AG10803 (cell line): Measurements from ENCODE around the gene CTDSP2.

ENCODE experiments used
- DNase-seq: peaks from one replicate; pipeline ENCODE4 v3.0.0; 2010; ENCODE audit warnings: low read depth
- H3K4me3 ChIP-seq: 2 replicates; pipeline ENCODE4 v1.5.1; 2011; ENCODE audit warnings: mild to moderate bottlenecking, low read length, control low read depth
- CTCF ChIP-seq: conservative IDR thresholded peaks from 2 replicates; pipeline ENCODE4 v1.5.1; 2011; ENCODE audit warnings: mild to moderate bottlenecking, low read length, control low read depth, inconsistent platforms

Gene CTDSP2, protein sequence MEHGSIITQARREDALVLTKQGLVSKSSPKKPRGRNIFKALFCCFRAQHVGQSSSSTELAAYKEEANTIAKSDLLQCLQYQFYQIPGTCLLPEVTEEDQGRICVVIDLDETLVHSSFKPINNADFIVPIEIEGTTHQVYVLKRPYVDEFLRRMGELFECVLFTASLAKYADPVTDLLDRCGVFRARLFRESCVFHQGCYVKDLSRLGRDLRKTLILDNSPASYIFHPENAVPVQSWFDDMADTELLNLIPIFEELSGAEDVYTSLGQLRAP

GRCh38 chr12:57846577-57847319 is at the start of gene CTDSP2:
TSS of gene CTDSP2 (minus strand) at chr12:57846729. CDS start at chr12:57846435, 294 bp downstream.
- DNase-seq = peak; percentile 99
- H3K4me3 ChIP-seq = peak within 1 kb of the TSS; percentile 96
- no peak for TF ChIP-seq CTCF

DNA sequence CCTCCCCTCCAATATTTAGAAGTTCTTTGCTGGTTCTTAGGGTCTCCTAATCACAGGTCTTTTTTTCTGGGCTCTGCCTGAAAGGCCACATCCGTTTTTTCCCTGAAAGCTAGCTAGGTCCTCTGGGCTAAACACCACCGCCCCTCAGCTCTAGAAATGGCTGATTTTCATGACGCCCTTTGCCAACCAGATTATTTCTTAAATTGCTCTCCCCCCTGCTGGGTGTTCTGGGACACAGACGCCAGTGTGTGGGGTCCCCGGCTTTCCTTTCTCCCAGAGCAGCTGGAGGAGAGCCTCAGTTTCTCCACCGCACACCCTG is 49.5 kb upstream of the CTDSP2 start:
- 0 out of 2 replicates have a peak, but pooled peaks have one; percentile 24 for TF ChIP-seq CTCF
- DNase-seq = peak; percentile 33
- peak overlapping the region; percentile 57 for H3K4me3 ChIP-seq

DNA sequence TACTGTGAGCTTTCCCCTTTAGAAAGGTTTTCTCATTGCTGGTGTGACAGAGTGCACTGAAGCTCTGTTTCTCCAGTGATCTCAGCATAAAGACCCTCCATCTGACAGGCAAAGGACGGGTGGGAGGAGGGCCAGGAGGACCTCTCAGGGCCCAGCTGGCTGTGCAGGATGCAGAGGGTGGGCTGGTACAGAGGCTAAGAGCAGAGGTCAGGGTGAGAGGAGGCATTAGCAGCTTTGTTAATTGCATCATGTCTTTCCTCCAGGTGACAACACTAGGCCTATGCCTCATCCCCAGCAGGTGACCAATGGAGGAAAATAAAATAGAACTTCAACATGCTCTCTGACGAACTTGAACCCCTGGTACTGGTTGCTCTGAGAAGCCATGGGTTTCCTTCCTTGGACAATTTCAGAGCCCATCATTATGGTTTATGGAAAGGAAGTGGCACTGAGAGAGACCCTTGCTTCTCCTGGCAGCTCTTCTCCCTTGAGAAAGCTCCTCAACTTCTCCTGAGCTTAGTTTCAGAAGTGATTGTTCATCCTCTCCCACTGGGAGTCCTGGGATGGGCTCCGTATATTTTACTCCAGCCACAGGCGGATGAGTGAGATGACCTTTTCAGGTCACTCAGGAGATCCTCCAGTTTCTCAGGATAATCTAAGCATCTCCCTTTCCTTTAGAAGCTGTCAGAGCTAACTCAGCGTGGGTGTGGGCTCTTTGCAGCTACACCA is 49.0 kb upstream of the CTDSP2 start:
- DNase-seq = no peak
- H3K4me3 ChIP-seq = peak overlapping the region; percentile 57
- no peak for TF ChIP-seq CTCF

DNA sequence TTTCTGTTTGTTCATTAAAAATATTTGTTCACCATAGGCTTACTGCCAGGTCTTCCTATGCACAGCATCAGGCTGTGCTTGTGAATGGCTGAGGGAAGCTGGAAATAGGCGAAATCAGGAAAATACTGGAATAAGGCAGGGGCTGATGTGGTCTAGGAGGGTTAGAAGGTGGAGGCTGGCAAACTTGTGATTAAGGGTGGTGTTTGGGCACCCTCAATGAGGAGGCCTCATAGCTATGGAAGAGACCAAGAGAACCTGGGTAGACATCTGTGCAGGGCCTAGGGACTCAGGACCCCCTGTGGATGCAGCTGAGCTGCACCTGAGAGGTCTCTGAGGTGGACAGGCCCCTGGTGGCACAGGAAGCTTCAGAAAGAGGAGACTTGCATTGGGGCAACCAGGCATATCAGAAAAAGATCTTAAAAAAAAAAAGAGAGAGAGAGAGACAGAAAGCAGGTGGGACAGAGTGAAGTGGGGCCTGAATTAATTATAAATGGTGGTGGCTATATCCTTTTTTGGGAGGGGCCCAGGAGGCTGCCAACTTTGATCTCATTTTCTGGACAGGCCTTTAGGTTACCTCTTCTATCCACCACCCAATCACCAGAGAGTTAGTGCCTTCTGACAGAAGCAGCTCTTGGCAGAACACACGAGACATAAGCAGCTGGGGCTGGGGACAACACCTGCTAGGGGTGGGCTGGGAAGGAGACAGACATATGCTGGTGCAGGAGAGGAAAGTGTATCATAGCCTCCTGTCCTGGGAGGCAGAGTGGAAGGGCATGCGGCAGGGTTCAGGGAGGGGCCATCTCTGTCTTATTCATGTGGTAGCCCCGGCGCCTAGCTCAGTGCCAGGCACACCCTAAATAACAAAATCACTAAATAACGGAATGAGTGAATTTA is 48.1 kb upstream of the CTDSP2 start:
- TF ChIP-seq CTCF = no peak
- H3K4me3 ChIP-seq = peak overlapping the region; percentile 39
- DNase-seq = no peak

GRCh38 chr12:57893431-57894353 is 47.2 kb upstream of the CTDSP2 start:
- peak overlapping the region; percentile 45 for H3K4me3 ChIP-seq
- no peak; the same call in 1 of the 2 replicates for TF ChIP-seq CTCF
- DNase-seq = peak; percentile 97
